Fibroblast of the conjunctiva (primary cell): ENCODE data around the gene CEP41.
A peak's percentile ranks its signal among the peaks of the same experiment; 100 is the strongest.

Experiments
- DNase-seq: peaks from one replicate; pipeline ENCODE4 v3.0.0-alpha.2; 2010; ENCODE audit warnings: low read depth

The CEP41 gene, protein sequence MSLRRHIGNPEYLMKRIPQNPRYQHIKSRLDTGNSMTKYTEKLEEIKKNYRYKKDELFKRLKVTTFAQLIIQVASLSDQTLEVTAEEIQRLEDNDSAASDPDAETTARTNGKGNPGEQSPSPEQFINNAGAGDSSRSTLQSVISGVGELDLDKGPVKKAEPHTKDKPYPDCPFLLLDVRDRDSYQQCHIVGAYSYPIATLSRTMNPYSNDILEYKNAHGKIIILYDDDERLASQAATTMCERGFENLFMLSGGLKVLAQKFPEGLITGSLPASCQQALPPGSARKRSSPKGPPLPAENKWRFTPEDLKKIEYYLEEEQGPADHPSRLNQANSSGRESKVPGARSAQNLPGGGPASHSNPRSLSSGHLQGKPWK

DNA sequence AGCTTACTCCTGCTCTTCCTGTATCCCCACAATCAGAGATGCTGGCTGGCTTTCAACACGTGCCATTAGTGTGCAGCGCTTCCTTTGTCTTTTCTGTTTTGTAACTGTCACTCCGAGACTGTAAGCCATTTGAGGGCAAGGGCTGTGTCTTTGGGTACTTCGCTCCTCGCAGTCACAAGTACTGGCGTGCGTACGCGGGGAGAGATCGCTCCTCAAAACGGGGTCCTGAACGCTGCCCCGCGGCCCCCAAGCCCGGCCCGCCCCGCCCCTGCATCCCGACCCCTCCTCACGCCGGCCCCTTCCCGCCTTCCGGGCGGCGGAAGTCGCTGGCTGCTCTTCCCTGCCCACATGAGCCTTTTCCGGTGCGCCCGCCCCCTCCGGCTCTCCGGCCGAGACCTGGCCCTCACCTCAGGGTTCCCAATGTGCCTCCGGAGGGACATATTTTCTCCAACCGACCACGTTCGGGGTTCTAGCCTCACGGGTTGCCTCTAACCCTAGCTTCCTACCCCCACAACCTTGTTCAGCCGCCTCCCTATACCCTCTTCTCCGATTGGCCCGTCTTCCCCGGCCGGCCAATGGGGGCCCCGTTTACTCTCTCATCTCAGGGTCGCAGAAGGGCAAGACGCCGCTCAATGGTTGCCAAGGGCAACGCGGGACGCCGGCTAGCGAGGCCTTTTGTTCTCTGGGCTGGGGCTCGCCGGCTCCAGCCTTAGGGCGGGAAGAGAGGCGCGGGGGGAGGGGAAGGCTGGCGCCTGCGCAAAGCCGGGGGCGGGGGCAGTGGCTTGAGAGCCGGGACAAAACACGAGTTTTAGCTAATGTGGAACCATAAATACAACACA is at the start of gene CEP41:
Gene CEP41, minus strand, starts transcription at position 490 of the 839 bp plus-strand sequence. Its CDS starts 50 bp downstream, at position 440.
- peak; percentile 96 for DNase-seq

DNA sequence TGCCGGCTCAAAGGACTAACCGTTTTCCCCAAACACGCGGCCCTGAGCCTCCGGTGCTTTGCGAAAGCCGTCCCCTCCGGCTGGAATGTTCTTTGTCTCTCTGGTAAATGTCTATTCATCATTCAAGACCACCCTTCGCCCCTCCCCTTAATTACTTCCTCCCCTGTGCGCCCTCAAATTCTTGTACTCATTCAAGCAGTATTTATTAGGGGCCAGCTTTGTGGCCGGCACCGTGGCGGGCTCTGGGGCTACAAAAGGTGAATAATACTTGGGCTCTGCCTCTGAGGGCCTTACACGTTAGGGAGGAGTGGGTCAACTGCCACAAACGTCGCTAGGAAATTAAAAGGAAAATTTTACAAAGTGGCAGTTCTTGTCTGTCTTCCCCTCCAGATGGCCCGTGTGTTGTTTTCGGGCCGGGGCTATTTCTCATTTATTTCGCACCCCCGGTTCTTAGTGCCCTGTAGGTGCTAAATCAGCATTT is 49.5 kb upstream of the CEP41 start:
- DNase-seq = no peak

DNA sequence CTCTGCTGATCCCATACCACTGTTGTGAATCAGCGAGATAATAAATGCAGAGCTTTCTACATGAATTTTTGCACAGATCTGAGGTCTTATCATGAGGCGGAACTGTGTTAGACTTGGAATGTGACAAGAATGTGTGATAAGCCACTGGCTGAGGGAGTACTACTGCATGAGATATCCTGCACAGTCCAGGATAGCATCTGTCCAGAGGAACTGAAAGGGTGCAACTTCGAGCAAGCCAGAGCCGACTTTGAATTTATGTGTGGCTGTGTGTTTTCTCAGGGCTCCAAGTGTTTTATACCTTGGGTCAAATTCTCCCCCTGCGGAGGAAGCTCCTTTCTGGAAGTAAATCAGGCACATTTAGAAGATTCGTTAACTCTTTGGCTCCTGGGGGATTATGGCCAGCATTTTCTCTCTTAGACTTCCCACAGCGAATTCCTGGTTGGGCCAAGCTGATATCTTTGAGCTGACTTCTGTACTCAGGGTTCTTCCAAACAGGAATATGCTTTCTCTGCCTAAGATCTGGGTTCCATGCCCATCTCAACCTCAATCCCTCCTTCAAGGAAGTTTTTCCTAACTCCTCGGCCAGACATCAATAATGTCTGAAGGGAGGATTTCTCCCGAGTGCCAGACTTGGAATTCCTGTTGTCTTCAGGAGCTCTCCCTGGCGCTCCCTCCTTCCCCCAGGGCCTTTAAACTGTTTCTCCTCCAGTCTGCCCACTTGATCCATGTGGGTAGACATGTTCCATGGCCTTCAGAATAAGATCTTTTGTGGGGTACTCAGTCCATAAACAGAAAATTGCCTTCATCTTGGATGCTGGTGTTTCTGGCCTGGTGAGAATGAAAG is 48.5 kb upstream of the CEP41 start:
- no peak for DNase-seq

DNA sequence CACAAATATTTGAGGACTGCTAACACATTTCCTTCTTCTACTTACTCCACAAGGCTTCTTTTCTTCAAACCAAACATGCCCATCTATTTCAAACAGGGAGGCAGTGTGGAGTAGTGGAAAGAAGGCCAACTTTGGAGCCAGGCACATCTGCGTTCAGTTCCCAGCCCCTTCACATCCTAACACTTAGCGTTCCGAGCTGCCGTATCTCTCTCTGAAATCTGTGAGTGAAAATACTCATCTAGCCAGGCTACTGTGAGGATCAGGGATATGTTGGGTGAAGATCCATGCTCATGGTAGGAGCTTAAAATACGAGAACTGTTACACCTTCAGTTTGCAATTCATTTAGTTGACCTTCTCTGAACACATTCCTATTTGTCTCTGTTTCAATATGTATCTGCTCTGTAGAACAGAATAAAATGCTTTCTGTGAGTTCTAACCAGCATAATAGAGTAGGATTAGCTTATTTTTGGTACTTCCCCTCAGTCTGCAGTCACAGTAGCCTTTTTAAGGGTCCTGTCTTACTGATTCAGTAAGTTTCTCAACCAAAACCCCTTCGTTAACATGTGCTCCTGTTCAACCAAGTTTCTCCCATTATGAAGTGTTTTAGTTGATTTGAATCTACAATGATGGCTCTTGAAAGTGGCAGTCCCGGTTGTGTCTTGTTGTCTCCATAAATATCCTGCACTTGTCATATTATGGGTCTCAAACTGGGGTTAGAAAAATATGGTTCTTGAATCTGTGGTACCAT is 47.8 kb upstream of the CEP41 start:
- DNase-seq = no peak

DNA sequence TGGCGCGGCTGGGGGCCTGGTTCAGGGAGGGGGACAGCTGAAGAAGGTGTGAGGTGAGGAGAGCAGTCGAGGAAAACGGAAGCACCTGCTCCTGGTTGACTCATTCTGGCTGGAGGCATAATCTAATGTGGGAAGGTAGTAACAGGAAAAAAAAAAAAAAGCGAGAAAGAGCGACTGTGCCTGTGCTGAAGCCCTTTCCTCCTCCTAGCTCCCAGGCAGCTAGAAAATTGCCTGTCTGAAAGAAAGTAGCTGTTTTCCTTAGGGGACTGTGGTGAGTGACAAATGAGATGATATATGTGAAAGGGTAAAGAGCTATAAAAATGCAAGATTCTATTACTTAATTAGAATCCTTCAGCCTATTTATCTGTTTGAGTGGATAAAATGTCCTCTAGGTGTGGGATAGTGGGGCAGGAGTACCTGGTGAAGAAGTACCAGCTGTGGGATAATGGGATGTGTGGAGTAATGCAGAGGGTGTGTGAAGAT is 46.2 kb upstream of the CEP41 start:
- no peak for DNase-seq

DNA sequence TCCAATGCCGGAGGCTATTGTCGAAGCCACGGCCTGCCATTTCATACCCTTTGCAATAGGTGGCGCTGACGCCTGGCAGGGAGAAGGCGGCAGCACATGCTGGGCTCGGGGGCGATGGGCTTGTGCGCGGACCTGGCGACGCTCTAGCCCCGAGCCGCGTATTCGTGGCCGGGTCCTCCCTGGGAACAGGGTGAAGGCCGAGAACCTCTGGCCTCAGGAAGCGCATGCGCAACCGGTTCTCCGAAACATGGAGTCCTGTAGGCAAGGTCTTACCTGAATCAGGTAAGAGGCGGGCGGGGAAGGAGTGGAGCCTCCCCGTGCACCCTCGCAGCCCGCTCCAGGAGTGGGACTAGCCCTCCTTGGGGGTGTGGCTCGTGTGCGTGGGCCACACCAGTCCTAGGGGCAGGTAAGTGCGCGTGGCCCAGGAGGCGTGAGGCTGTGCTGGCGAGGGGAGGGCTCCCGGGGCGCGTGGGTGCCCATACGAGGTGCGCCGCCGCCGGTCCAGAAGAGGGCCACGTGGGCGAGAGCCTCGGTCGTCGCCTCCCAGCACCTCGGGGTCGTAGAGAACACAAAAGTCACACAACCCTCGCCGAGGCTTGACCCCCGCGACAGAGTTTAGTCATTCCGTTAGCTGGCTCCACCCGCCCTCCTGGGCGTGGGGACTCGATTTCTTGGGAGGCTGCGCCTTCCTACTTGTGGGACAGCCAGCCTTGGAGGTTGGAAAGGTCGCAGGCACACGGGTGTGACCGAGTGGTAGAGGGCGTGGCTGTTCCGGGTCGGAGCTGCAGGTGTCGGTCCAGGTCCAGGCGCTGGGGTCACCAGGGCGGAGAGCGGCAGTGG is 45.5 kb upstream of the CEP41 start:
- DNase-seq = no peak

DNA sequence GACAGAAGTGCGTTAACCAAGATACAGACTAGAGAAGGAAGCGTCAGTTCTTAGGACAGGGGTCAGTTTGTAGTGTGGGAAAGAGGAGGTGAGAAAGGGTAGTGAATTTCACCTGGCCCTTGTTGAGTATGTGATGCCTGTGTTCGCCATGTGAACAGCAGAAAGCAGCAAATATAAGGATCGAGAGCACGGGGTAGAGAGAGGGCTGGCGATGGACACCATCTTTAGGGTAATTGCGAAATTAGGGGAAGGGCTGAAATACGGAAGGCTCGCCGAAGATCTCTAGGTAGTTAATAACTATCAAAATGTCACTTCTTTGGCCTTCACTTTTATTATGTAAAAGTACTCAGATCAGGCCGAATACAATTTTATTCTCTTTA is 44.9 kb upstream of the CEP41 start:
- no peak for DNase-seq

DNA sequence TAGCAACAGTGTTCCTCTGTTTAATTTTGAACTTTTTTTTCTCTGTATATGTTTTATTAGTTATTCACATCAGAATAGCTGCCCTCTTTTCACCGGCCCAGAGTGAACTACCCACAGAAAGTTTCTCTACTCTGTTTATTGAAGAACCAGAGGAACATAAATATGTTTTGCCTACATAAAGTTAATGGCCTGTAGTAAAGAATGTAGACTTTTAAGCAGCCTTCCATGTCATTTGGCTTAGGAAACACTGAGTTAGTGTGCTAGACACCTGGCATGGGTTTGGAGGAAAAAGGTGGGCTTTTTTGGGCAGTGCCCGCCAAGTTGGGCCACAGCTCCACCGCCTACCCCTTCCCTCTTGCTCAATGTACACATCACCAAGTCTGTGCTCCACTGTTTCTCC is 42.2 kb upstream of the CEP41 start:
- no peak for DNase-seq

DNA sequence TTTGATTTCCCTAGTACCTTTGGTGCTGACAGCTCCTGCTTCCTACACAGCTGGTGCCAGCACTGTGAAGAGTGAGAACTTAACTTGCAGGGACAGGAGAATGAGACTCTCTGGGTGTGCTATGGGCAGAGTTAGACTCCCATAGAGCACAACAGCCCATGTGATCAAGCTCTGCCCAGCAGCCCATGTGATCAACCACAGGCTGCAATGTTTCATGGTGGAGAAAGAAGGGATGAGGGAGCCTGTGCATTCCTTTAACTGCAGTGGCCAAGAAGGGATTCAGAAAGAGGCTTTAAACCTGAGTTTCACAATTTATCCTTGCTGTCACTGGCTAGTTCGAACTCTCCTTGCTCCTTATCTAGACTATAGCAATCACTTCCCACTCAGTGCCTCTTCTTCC is 41.1 kb upstream of the CEP41 start:
- DNase-seq = no peak

DNA sequence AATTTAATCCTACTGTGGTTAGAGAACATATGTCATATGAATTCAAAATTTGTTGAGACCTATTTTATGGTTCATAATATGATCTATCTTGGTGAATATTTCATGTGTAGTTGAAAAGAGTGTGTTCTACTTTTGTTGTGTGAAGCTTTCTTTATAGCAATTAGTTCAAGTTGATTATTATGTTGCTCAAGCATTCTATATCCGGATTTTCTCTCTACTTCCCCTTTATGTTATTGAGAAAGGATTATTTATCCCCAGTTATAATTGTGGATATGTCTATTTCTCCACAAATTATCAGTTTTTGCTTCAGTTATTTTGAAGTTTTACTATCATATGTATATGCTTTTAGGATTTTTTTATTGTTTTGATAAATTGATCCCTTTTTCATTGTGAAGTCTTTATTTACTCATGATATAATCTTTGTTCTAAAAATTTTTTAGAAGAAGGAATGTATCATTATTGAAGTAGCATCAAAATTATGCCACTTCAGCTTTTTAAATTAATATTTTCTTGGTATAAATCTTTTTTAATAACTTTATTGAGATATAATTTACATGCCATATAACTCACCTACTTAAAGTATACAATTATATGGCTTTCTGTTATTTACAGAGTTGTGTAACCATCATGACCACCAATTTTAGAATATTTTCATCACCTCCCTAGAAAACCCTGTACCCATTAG is 39.0 kb upstream of the CEP41 start:
- no peak for DNase-seq

DNA sequence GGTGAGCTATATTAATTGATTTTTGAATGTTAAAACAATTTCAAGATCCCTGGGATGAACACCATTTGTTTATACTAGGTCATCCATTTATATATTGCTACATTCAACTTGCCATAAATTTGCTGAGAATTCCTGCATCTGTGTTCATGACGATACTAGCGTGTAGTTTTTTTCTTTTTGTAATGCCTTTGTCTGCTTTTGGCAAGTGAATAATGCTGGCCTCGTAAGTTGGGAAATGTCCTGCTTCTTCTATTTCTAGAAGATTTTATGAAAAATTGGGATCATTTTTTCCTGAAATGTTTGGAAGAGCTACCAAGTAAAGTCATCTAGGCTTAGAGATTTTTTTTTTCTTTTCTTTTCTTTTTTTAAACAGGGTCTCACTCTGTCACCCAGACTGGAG is 38.2 kb upstream of the CEP41 start:
- no peak for DNase-seq

DNA sequence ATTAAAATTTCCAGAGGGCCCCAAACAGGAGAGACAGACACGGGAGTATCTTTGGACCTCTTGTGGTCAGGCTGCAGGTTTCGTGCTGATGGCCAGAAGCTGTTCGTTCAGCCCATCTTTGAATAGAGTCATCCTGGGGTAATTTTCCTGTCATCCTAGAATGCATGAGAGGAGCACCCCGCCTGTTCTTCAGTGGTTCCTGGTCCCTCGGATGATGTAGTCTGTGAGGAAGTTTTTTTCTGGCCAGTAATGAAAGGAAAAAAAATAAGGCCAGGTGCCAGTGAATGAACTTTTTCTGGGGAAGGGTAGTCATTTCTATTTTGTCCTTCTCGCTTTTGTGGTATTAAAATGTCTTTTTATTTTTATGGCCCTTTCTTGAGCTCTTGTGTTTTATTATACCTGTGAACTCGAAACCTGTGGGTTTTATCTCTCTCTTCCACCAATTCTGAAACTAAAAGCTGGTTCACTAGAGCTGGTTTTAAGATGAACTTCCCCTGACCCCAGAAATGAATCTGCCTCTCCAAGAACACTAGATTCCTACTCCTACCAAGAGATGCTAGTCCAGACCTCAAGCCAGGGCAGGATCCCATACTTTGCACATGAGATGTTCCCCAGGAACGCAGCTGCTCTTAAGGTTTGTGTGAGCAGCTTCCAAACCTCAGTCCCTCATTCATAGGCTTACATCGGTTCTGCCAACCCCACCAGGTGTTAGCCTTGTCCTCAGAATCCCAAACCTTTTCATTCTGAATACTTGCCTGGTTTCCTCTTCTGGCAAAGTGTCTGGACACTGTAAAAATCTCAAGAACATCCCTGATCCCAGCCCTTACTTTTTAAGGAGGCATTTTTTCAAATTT is 35.7 kb upstream of the CEP41 start:
- no peak for DNase-seq

DNA sequence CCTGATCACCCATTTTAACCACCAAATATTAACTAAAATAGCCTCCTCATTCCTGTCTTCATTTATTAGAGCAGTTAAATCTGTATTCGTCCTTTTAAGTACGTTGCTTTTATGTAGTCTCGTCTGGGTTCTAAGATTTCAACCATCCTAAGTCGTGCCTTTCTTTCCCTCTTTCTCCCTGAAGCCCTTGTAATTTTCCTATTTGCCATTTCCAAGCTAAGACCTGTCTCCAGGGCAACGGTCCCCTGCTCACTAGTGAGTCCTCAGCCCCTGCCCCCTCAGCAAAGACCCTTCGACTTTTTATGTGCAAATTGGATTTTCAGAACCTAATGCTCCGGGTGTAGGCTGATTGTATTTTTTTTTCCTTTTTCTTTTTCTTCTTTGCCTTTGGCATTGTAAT is 35.0 kb upstream of the CEP41 start:
- no peak for DNase-seq

DNA sequence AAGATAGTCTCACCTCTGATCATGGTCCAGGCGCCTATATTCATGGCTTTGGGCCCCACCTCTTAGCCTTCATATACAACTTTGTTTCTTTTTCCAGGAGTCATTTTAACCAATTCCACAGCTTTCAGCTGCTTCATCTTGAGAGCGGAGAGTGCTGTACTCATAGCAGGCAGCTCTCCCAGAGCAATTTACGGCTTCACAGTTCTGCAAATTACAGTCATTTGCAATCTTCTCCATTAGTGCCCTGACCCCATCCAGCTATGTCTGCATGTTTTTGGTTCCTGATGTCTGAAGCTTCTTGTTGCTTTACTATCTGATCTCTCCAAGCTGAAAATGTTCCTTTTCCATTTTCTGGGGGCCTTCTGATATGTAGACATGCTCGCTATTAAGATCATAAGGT is 33.1 kb upstream of the CEP41 start:
- no peak for DNase-seq

DNA sequence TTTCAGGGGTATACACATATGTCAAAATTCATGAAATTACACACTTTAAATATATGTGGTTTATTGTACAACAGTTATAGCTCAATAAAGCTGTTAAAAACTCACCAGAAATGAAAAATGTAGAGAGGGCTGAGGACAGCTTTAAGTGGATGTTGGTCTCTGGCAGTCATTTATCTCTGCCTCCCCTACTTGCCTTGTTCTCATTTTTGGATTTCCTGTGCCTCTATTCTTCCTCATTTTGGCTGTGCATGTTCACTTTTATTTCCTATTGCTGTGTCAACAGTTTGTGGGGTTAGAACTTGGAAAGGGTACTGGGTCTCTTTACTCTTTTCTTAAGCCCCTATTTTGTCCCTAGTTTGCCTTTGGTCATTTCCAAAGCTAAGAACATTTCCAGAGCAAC is 32.5 kb upstream of the CEP41 start:
- no peak for DNase-seq

DNA sequence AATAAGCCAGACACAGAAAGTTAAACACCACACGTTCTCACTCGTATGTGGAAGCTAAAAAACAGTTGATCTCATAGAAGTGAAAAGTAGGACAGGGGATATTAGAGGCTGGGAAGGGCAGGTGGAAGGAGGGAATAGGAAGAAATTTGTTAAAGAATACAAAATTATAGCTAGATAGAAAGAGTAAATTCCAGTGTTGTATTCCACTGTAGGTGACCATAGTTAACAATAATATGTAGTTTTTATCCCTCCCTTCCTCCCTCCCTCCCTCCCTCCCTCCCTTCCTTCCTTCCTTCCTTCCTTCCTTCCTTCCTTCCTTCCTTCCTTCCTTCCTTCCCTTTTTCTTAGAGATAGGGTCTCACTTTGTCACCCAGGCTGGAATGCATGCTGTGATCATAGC is 31.2 kb upstream of the CEP41 start:
- no peak for DNase-seq

DNA sequence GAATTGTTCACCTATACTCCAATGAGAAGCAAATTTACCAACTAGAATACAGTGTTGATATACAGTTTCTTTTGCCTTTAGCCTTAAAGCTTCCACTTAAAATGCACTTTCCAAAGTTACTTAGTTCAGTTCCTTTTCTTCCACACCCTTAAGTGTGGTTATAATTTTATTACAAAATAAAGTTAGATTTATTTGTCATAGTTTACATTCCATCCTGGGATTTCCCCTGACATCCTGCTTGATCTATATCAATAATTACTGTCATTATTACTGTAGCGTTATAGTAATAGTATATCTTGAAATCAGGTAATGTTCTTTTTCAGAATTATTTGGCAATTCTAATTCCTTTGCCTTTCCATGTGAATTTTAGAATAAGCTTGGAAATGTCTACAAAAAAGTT is 27.8 kb upstream of the CEP41 start:
- no peak for DNase-seq

DNA sequence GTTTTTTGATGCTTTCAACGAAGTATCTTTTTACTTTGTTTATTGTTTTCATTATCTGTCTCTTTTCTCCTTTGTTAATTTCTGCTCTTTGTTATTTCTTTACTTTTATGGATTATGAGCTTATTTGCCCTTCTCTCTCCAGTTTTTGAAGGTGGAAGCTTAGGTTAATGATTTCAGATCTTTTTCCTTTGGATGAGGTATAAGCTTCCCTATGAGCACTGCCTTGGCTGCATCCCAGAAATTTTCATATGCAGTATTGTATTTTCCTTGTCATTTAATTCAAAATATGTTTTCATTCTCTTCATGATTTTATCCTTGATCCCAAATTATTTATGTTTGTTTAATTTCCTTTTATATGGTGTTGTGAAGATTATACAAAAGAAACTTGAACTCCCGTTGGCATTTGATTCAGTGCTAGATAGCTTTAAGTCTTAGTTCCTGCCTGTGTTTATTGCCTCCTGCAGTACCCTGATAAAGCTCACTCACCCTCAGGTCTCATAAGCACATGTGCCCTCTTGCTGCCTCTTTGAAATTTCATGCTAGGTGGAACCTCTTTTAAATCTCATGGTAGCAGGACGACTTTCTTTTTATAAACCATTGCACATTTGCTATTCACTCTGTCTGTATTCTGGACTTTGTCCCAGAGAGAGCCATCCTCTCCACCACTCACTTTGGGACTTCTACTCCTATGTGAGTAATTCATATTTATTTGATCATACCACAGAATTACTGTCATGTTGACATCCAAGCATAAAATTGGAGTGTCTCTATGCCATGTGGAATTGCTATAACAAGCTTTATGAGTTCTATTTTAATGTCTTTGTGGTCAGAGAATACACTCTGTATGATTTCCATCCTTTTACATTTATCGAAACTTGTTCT is 23.0 kb upstream of the CEP41 start:
- no peak for DNase-seq
